ELF-1 (cell line): ENCODE results near the gene ZBTB46.
A peak's percentile ranks its signal among the peaks of the same experiment; 100 is the strongest.

Experiments
- DNase-seq: peaks from one replicate; pipeline ENCODE4 v3.0.0-alpha.2; 2016; ENCODE audit warnings: low read depth, low spot score

Gene ZBTB46

DNA sequence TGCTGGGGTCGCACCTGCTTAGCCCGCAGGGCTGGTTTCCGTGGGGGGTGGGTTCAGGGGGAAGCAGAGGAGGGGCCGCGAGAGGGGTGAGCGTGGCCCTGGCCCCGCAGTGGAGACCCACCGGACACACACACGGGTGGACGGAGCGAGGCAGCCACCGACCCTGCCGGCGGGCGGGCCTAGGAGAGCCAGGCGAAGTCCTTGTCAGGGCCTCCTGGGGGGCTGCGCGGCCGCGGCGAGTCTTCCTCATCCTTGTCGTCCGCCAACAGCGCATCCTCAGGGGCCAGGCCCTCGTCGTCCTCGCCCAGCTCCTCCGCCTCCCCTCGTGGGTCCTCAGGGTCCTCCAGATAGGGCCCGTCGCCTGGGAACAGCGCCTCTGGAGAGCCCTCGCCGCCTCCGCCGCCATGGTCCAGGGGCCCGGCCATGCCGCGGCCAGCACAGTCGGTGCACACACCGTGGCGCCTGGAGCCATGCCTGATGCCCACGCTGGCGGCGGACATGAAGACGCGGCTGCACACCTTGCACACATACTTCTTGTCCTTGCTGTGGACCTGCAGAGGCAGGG, 84.2 kb downstream of the ZBTB46 start:
- no peak for DNase-seq

DNA sequence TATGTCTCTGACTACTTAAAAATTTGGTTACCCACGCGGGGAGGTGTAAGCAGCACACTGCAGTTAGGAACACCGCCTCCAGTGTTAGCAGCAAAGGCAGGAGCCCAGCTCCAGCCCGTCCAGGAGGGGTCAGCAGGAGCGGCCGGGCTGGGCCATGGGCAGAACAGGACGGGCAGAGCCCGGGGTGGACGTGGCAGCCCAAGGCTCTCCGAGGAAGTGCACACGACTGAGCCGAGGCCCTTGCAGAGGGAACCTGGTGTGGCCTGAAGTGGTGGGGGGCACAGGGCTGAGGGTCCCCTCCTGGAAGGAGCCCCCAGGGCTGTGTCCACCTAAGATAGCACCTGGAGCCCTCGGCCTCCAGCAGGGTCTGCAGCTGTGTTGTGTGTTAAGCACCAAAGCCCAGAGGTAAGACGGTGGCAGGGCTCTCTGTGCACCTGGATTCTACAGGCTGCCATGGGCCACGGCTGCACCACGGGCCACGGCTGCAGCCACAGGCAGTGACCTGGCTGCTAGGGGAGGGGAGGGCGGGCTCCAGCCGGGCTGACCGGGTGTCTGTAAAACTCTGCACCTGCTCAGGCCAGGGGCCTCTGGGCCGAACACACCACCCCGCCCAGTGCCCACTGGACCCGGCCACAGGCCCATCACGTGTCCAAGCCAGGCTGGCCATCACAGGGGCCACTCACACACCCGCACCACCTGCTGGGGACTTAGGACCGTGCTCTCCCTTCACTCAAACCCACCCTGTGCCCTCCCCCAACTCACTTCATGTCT, 84.9 kb downstream of the ZBTB46 start:
- DNase-seq: no peak

DNA sequence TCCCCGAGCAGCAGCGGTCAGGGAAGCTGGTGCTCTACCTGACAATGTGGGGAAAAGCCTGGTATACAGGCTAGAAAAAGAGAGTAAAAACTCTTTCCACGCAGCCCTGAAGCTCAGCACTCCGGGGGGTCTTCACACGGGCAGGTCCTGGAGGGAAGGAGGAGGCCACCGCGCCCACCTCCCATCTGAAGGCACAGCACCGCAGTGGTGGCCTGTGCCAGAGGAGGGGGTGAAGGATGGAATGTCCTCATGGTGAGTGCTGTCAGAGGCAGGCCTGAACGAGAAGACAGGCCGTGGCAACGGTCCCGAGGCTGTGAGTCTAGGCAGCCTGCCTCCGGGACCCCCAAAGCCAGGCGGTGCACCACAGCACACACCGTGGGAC, 85.6 kb downstream of the ZBTB46 start:
- no peak for DNase-seq

DNA sequence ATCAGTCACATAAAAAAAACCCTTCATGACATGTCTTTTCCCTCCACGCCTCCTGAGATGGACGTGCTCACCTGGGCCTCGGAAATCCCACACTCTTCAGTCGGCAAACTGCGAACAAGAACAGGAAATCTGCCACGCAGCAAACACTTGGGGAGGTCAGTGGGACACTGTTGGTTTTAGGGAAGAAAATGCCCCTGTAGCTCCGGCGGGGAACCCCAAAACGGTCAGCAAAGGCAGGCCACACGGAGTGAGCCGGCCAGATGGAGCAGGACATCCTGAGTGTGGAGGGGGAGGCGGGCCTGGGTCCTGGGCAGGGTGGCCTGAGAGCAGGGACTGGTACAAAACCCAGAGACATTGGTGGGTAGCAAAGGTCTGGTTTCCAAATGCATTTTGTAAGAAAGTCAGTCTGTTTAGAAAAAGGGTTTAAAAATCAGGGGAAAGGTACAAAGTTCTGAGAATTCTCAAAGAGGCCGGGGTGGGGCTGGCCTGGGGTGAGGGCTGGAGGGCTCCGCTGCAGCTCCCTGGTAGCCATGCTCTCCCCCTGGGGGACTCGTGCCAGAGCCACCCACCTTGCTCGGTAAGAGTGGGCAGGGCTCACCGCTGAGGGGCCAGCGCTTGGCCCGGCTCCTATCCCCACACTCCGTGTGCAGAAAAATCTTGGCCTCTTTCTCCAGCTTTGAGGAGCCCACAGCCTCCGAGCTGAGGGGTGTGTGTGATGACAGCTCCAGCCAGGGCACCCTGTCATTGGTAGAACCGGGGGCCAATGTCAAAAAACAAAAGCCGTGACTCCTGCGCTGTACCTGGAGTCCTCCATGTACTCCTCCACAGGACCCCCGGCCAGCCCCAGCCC, 86.3 kb downstream of the ZBTB46 start:
- DNase-seq: no peak

DNA sequence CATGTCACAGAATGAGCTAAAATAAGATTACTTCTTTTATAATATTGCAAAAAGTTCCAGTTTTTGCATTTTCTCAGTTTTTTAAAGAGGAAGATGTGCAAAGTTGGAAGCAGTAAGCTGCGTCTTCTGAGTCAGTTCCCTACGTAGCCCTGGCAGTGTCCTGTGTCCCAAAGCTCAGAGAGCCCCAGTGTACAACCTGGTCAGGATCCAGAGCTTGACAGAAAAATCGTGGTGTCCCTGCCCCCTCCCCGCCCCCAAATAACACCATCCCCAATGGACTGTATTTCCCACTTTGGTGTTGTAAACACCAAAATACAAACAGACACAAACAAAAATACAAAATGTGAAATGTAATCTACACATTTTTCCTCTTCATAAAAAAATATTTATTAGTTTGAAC, 86.9 kb downstream of the ZBTB46 start:
- DNase-seq: no peak

DNA sequence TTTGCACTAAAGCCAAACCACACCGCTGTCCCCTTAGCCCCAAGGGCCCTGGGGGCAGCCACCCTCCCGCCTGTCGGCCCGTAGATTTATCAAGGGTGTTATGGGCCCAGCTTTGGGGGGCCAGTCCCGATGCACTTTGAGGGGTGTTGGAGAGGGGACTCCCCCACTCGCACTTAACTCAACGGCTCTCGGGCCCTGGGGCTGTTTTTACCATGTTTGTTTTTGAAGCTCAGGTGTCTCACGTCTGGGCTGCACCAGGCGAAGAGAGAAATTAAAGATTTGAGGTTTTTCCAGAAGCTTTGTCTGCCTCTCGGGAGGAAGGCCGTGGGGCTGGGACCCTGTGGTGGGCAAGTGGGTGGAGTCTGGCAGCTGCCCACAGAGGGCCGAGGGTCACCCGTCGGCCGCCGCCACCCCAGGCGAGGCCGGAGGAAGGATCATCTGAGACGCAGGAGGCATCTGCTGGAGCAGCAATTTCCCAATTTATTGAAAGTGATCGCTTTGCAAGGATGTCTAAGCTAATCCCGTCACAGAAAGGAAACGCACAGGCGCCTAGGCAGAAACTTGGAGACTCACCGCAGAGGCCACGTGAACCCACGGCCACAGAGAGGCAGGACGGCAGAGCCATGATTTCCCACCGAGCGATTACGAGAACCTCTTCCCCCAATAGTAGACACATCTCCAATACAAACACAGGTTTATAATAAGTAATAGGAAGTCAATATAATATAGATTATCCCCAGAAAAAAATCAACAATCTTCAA, 87.7 kb downstream of the ZBTB46 start:
- DNase-seq: no peak

DNA sequence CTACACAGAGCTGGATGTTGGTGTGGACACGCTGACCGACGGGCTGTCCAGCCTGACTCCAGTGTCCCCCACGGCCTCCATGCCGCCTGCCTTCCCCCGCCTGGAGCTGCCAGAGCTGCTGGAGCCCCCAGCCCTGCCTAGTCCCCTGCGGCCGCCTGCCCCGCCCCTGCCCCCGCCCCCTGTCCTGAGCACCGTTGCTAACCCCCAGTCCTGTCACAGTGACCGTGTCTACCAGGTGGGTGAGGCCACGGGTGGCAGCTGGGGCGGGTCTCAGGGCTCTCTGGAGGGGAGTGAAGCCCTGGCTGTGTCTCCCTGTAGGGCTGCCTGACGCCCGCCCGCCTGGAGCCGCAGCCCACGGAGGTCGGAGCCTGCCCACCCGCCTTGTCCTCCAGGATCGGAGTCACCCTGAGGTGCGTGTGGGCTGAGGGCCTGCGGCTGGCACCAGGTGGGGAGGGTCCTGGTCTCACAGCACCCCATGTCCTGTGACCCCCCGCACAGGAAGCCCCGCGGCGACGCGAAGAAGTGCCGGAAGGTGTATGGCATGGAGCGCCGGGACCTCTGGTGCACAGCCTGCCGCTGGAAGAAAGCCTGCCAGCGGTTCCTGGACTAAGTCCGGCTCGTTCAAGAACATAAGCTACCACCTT, 88.6 kb downstream of the ZBTB46 start:
- no peak for DNase-seq

DNA sequence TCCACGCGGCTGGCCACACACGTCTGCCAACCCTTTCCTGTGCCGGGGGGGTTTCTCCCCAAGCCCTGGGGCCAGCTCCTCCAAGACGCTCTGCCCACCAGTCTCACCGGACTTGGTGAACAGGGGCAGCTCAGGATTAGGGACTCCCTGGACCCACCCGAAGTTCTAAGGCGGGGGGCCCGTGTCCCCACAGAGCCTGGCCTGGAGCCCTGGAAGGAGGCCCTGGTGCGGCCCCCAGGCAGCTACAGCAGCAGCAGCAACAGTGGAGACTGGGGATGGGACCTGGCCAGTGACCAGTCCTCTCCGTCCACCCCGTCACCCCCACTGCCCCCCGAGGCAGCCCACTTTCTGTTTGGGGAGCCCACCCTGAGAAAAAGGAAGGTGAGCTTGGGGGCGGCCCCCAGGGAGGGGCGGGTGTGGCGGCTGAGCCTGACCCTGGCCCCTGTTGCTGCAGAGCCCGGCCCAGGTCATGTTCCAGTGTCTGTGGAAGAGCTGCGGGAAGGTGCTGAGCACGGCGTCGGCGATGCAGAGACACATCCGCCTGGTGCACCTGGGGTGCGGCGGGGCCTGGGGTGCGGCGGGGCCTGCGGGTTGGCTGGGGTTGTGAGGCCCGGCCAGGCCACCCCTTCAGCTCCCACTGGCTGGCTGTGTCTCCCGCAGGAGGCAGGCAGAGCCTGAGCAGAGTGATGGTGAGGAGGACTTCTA, 89.2 kb downstream of the ZBTB46 start:
- DNase-seq: no peak

DNA sequence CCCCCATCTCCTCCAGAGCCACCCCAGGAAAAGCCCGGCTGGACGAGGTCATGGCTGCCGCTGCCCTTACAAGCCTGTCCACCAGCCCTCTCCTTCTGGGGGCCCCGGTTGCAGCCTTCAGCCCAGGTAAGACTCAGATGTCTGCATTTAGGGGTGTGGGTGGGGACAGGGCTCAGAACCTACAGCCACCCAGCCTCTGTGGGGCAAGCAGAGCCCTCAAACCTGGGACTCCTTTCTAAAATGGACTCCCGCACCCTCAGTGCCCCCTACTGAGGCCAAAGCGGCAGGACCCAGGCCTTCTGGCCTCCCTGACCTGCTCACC, 89.7 kb downstream of the ZBTB46 start:
- DNase-seq: no peak

DNA sequence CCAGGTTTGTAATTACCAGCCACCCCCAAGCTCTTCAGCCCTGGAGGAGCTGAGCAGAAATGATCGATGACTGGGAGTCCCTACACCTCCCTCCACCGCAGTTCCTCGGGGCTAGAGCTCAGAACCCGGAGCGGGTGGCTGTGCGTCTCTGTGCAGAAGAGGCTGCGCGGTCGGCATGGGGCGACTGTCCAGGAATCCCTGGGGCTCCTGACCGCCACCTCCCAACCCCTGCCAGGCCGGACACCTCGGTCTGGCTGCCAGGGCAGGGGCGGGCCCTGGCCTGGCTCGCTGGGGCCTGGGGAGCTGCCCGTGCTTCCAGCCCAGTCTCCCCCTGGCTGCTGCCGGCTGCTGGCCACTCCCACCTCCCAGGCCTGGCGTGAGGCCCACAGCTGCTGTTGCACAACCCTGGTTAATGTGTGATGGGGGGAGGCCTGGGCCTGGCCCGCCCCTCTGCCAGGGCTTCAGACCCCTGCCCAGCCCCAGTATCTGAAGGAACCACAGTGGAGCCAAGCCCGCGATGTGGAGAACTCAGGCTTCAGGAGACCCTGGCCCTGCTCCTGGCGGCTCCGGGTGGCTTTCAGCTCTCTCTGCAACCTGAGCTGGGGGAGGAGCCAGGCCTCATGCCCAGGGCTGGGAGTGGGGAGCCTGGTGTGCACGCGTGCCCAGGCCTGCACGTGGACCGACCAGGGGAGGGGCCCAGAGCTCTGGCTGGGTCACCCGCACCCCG, 90.3 kb downstream of the ZBTB46 start:
- peak; percentile 87 for DNase-seq

DNA sequence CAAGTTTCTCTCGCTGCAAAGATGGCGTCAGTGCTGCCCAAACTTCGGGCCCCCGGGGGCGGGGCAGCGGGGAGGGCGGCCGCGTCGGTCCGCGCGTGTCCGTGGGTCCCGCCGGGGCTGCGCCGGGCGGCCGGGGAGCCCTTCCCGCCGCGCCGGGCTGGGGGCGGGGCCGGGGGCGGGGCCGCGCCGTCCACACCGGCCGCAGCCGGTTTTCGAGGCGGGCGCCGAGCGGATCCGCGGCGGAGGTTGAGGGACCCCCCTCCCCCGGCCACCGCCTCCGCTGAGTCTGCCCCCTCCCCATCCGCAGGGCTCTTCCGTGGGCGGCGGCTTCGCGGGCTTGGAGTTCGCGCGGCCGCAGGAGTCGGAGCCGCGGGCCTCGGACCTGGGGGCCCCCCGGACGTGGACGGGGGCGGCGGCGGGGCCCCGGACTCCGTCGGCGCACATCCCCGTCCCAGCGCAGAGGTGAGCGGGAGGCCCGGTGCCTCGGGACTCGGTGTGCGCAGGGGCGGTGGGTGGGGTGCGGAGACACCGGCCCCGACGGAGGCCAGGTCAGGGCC, 90.9 kb downstream of the ZBTB46 start:
- DNase-seq: no peak

DNA sequence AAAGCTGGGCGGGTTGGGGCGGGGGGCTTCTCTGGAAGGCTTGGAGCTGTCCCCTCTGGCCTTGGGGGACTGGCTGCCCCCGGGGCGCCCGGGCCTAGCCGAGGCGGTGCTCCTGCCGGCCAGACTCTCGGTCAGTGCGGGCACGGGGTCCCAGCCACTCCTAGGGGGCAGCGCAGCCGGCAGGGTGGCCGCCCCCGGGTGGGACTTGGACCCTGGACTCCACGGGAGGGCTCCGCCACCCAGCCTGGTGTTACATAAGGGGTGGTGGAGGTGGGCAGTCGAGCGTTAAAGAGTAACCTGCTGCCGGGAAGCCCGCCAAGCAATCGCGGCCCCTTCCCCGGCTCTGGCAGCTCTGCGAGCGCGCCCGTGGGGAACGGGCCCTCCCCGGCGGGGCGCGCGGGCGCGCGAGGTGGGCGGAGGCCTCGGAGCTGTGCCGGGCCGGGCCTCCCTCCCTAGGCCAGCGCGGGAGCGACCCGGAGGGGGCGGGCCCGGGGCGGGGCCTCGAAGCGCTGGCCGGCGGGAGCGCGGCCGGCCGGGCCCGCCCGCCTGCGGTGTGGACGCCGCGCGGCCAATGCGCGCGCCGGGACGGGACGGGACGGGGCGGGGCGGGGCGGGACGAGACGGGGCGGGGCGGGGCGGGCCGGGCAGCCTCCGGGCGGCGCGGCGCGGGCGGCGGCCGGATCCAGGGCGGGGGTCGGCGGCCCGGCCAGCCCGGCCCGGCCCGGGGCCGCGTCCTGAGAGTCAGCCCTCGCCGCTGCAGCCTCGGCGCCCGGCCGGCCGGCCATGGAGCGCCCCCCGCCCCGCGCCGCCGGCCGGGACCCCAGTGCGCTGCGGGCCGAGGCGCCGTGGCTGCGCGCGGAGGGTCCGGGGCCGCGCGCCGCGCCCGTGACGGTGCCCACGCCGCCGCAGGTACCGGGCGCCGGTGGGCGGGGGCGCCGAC, 91.7 kb downstream of the ZBTB46 start, which contains the start of gene SLC2A4RG:
Gene SLC2A4RG (plus strand): TSS at position 647 of the 940 bp plus-strand sequence. CDS start 137 bp downstream, at position 784.
- no peak for DNase-seq

DNA sequence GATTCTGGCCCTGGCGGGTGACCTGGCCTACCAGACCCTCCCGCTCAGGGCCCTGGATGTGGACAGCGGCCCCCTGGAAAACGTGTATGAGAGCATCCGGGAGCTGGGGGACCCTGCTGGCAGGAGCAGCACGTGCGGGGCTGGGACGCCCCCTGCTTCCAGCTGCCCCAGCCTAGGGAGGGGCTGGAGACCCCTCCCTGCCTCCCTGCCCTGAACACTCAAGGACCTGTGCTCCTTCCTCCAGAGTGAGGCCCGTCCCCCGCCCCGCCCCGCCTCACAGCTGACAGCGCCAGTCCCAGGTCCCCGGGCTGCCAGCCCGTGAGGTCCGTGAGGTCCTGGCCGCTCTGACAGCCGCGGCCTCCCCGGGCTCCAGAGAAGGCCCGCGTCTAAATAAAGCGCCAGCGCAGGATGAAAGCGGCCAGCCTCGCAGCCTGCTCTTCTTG, 92.4 kb downstream of the ZBTB46 start:
- peak; percentile 82 for DNase-seq

DNA sequence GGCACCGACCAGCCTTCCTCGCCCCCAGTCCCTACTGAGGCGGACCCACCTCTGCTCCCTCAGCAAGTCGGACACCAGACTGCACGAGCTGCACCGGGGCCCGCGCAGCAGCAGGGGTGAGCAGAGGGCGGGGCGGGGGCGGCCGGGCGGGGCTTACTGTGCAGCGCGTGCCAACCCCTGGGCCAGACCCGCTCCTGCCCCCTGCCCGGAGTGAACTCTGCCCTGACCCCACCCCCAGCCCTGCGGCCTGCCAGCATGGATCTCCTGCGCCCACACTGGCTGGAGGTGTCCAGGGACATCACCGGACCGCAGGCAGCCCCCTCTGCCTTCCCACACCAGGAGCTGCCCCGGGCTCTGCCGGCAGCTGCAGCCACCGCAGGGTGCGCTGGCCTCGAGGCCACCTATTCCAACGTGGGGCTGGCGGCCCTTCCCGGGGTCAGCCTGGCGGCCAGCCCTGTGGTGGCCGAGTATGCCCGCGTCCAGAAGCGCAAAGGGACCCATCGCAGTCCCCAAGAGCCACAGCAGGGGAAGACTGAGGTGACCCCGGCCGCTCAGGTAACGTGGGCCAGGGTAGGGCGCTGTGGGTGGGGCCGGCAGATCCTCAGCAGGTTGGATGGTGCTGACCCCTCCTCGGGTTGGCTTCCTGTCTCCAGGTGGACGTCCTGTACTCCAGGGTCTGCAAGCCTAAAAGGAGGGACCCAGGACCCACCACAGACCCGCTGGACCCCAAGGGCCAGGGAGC, 92.9 kb downstream of the ZBTB46 start:
- no peak for DNase-seq

DNA sequence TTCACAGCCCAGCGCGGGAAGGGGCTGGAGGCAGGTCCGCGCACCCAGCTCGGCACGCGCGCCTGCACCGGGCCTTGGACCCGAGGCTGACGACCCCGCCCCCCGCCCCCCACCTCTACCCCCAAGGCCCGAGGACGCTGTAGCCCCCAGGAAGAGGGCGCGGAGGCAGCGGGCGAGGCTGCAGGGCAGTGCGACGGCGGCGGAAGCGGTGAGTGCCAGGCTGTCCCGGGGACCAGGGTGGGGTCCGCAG, 93.4 kb downstream of the ZBTB46 start:
- no peak for DNase-seq

DNA sequence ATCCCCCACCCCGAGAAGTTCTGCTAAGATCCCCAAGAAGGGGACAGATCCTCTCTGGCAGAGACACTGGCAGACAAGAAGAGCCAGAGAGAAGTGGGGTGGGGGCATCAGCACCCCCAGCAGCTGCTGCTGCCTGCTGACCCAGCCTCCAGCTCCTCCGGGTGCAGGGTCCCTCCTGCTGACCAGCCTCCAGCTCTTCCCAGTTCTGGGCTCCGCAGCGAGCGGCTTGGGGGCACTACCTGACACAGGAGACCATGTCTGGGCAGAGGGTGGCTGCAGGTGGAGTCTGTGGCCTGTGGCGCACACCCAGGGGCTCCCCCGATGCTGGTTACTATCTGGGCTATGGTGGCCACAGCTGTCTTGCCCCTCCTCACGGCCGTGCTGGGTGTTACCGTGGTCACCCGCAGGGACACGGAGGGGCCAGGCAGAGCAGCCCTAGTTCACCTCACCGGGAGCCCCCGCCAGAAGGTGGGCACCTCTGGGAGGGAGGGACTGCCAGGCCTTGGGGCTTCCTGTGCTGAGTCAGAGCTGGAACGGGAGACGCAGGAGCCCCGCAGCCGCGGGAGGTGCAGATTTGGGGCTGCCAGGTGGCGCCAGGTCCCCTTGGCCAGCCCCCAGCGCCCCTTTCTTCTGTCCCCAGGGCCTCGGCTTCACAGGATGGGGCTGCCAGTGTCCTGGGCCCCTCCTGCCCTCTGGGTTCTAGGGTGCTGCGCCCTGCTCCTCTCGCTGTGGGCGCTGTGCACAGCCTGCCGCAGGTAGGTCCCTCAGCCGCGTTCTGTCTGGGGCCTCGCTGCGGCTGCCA, 94.0 kb downstream of the ZBTB46 start:
- no peak for DNase-seq
